HG03135 (cell line): ENCODE results near the gene DTNB.

ENCODE experiments used
- ATAC-seq: cut with Tn5 transposase; IDR thresholded peaks from one replicate; pipeline ENCODE4 v1.9.1; 2021; ENCODE audit warnings: mild to moderate bottlenecking, moderate library complexity; ENCODE audit not compliant: unreplicated experiment

The DTNB gene

GRCh38 chr2:25332571-25332970, 340.8 kb downstream of the DTNB start:
- ATAC-seq = no peak

GRCh38 chr2:25331686-25332365, 341.6 kb downstream of the DTNB start:
- ATAC-seq = no peak

- ATAC-seq = no peak
Observed at GRCh38 chr2:25330937-25331336, 342.4 kb downstream of the DTNB start.

GRCh38 chr2:25330273-25330672, 343.1 kb downstream of the DTNB start:
- no peak for ATAC-seq

- no peak for ATAC-seq
Observed at GRCh38 chr2:25328152-25329085, 345.0 kb downstream of the DTNB start.
